ENCODE measurements around the gene TMEM131. TPM values are rescaled to one million over a fixed set of nuclear protein-coding genes. Genes with fewer than 3 reads are reported as not detected.
"Not testable (repeated sequence)": the region's sequence is repeated elsewhere in the genome, so short reads cannot be mapped to it uniquely, and the experiment has no call there.

Gene TMEM131
- total and polyA plus RNA-seq, 2 of the 8 experiments (the other 6 are each of a cell fraction or from before 2014, with no cell fraction given): 9.7 to 22.9 TPM

DNA sequence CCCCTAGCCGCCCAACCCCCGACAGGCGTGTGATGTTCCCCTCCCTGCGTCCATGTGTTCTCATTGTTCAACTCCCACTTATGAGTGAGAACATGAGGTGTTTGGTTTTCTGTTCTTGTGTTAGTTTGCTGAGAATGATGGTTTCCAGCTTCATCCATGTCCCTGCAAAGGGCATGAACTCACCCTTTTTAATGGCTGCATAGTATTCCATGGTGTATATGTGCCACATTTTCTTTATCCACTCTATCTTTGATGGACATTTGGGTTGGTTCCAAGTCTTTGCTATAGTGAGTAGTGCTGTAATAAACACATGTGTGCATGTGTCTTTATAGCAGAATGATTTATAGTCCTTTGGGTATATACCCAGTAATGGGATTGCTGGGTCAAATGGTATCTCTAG, 102.7 kb downstream of the TMEM131 start:
- 94% methylated on average over 4 of the region's 4 CpGs; no CpG with 5 or more reads in 1 of the 2 experiments for WGBS, 2 experiments (ENCODE audit: extremely low coverage in 1 of 2, insufficient coverage in 1 of 2, insufficient read length in 1 of 2, insufficient replicate concordance in 2 of 2, low coverage in 1 of 2, low lambda C conversion rate in 2 of 2, missing lambda C conversion rate in 1 of 2)

More for the DNA sequence above, 102.7 kb downstream of the TMEM131 start:
- H3K56ac ChIP-seq (replicated peaks; ENCODE audit: insufficient read length, low read depth, low read length); POLR2A ChIA-PET (ENCODE audit: partially characterized antibody); H4K8ac ChIP-seq (ENCODE audit: extremely low read depth, insufficient read depth, low read length); H3K9ac ChIP-seq (replicated peaks in 1 of 4; ENCODE audit: extremely low read depth in 1 of 4, low read depth in 3 of 4, low read length in 3 of 4); H2AFZ ChIP-seq (ENCODE audit: low read length); H3K79me1 ChIP-seq (ENCODE audit: low read depth, low read length); H3K27ac ChIP-seq (ENCODE audit: low read depth, low read length); H4K91ac ChIP-seq (replicated peaks; ENCODE audit: insufficient read length, low read length); H4K20me1 ChIP-seq (replicated peaks in 1 of 2; ENCODE audit: control insufficient read depth in 1 of 2, insufficient read depth in 2 of 2, low read length in 2 of 2); DNase-seq (ENCODE audit: low read depth in 1 of 2, low spot score in 2 of 2); H3K79me2 ChIP-seq (ENCODE audit: control insufficient read depth in 1 of 2, insufficient read depth in 2 of 2, low read length in 2 of 2); H2BK120ac ChIP-seq (replicated peaks; ENCODE audit: low read depth, low read length); H4K5ac ChIP-seq (ENCODE audit: insufficient read length, low read depth, low read length); H2BK20ac ChIP-seq (ENCODE audit: low read length); H2AK5ac ChIP-seq (ENCODE audit: low read depth, low read length); FAIRE-seq; H2BK5ac ChIP-seq (ENCODE audit: low read depth, low read length); H2BK12ac ChIP-seq (ENCODE audit: low read depth, low read length); H3K27me3 ChIP-seq (replicated peaks in 1 of 4; ENCODE audit: control insufficient read depth in 3 of 4, extremely low read depth in 1 of 4, insufficient read depth in 3 of 4, low read length in 3 of 4); H3K4me3 ChIP-seq (ENCODE audit: extremely low read depth in 1 of 4, insufficient read depth in 2 of 4, low read depth in 3 of 4, low read length in 4 of 4); H3K4me1 ChIP-seq (replicated peaks in 1 of 4; ENCODE audit: control insufficient read depth in 3 of 4, insufficient read depth in 4 of 4, low read length in 3 of 4); H3K4ac ChIP-seq (replicated peaks; ENCODE audit: insufficient read length, low read depth, low read length); H3K14ac ChIP-seq (ENCODE audit: insufficient read length); H3K9me3 ChIP-seq (ENCODE audit: insufficient read depth in 2 of 2, low read depth in 1 of 2, low read length in 1 of 2); H3K23ac ChIP-seq (ENCODE audit: insufficient read length); H3K18ac ChIP-seq (ENCODE audit: extremely low read depth, low read length); H2BK15ac ChIP-seq (ENCODE audit: low read length); CTCF ChIA-PET (ENCODE audit: partially characterized antibody); H3K23me2 ChIP-seq (ENCODE audit: low read depth, low read length); H3K36me3 ChIP-seq (ENCODE audit: control insufficient read depth in 2 of 4, insufficient read depth in 4 of 4, low read length in 3 of 4); H3K4me2 ChIP-seq (ENCODE audit: insufficient read depth in 1 of 2, low read depth in 2 of 2, low read length in 2 of 2): not testable (repeated sequence)

Data from H1 (cell line).